ENCODE data around the gene HDAC9. TPM values are rescaled to one million over a fixed set of nuclear protein-coding genes. Genes with fewer than 3 reads are reported as not detected.

Gene HDAC9
- total RNA-seq, 1 experiment from 2014 or later = 14.7 TPM

- no peaks in the 10 kb centered on the region for H3K9me3 ChIP-seq (ENCODE audit: insufficient read depth, low read depth)
- no peaks in the 10 kb centered on the region for H3F3A ChIP-seq (ENCODE audit: insufficient read depth, low read depth)
- ChIA-PET CTCF (no interaction called here), POLR2A (ENCODE audit: unreplicated experiment) (no interaction called here)
- no peaks in the 10 kb centered on the region for H3K27me3 ChIP-seq (ENCODE audit: insufficient read depth, low read depth)
- BruUV-seq (replicated peaks) = no TSS peak
- H3K4me2 ChIP-seq = no peak overlapping the region
- H4K20me1 ChIP-seq (ENCODE audit: insufficient read depth) = no peaks in the 10 kb centered on the region
- H3K79me2 ChIP-seq (ENCODE audit: low read depth) = no peaks in the 10 kb centered on the region
- no peak overlapping the region for H3K4me3 ChIP-seq
- H3K9me2 ChIP-seq (ENCODE audit: insufficient read depth) = no peaks in the 10 kb centered on the region
- H3K36me3 ChIP-seq (ENCODE audit: low read depth) = no peaks in the 10 kb centered on the region
- 0 out of 2 replicates have a peak overlapping the region, but pooled peaks have one; percentile 8 for H2AFZ ChIP-seq
- H3K4me1 ChIP-seq (replicated peaks; ENCODE audit: insufficient read depth) = no peaks in the 10 kb centered on the region
- TF ChIP-seq CTCF (conservative IDR thresholded peaks at IDR 0.05) (no peak), EZH2 (IDR thresholded peaks at IDR 0.05; ENCODE audit: low read depth) (no peak)
- DNase-seq = no peak
- intact Hi-C loops (cut with micrococcal nuclease; ENCODE audit: unreplicated experiment) = no loop called here
- H3K27ac ChIP-seq = no peak overlapping the region
Observed at GRCh38 chr7:18845700-18846099, 350.2 kb downstream of the HDAC9 start.

GRCh38 chr7:18846765-18847215 lies 351.2 kb downstream of the HDAC9 start:
- H3K4me1 ChIP-seq (replicated peaks; ENCODE audit: insufficient read depth) = no peaks in the 10 kb centered on the region
- H3K27me3 ChIP-seq (ENCODE audit: insufficient read depth, low read depth) = no peaks in the 10 kb centered on the region
- H4K20me1 ChIP-seq (ENCODE audit: insufficient read depth) = no peaks in the 10 kb centered on the region
- no peaks in the 10 kb centered on the region for H3K36me3 ChIP-seq (ENCODE audit: low read depth)
- BruUV-seq (replicated peaks) = no TSS peak
- no peak overlapping the region for H3K4me3 ChIP-seq
- TF ChIP-seq CTCF (conservative IDR thresholded peaks at IDR 0.05) (no peak), EZH2 (IDR thresholded peaks at IDR 0.05; ENCODE audit: low read depth) (no peak)
- no peaks in the 10 kb centered on the region for H3F3A ChIP-seq (ENCODE audit: insufficient read depth, low read depth)
- no peaks in the 10 kb centered on the region for H3K9me2 ChIP-seq (ENCODE audit: insufficient read depth)
- no peak overlapping the region for H3K4me2 ChIP-seq
- H2AFZ ChIP-seq = peak overlapping the region; percentile 28; the same call in 1 of the 2 replicates
- no peaks in the 10 kb centered on the region for H3K9me3 ChIP-seq (ENCODE audit: insufficient read depth, low read depth)
- H3K27ac ChIP-seq = no peak overlapping the region
- intact Hi-C loops (cut with micrococcal nuclease; ENCODE audit: unreplicated experiment) = no loop called here
- no peak for DNase-seq
- POLR2A ChIA-PET (ENCODE audit: unreplicated experiment) = no interaction called here
- CTCF ChIA-PET = interaction anchor here (0.6 kb wide), 1 partner anchor 13 kb away, joined by 3 read pairs; no protein-coding TSS in a partner anchor
- H3K79me2 ChIP-seq (ENCODE audit: low read depth) = no peaks in the 10 kb centered on the region

- BruUV-seq (replicated peaks) = no TSS peak
- CTCF ChIA-PET = no interaction called here
Observed at GRCh38 chr7:18849130-18849529, 353.6 kb downstream of the HDAC9 start.

More at GRCh38 chr7:18849130-18849529, 353.6 kb downstream of the HDAC9 start:
- no peaks in the 10 kb centered on the region for H3K36me3 ChIP-seq (ENCODE audit: low read depth)
- DNase-seq = no peak
- H2AFZ ChIP-seq = no peak overlapping the region
- H3K4me1 ChIP-seq (replicated peaks; ENCODE audit: insufficient read depth) = no peaks in the 10 kb centered on the region
- no peak overlapping the region for H3K27ac ChIP-seq
- H3F3A ChIP-seq (ENCODE audit: insufficient read depth, low read depth) = no peaks in the 10 kb centered on the region
- intact Hi-C loops (cut with micrococcal nuclease; ENCODE audit: unreplicated experiment) = no loop called here
- no peaks in the 10 kb centered on the region for H3K9me2 ChIP-seq (ENCODE audit: insufficient read depth)
- POLR2A ChIA-PET (ENCODE audit: unreplicated experiment) = no interaction called here
- H3K27me3 ChIP-seq (ENCODE audit: insufficient read depth, low read depth) = no peaks in the 10 kb centered on the region
- TF ChIP-seq EZH2 (IDR thresholded peaks at IDR 0.05; ENCODE audit: low read depth) (no peak), CTCF (conservative IDR thresholded peaks at IDR 0.05) (no peak)
- H3K79me2 ChIP-seq (ENCODE audit: low read depth) = no peaks in the 10 kb centered on the region
- no peaks in the 10 kb centered on the region for H3K9me3 ChIP-seq (ENCODE audit: insufficient read depth, low read depth)
- H3K4me3 ChIP-seq = no peak overlapping the region
- no peaks in the 10 kb centered on the region for H4K20me1 ChIP-seq (ENCODE audit: insufficient read depth)
- H3K4me2 ChIP-seq = no peak overlapping the region

Measured in PC-9 (cell line).